Tongue (tissue), 2 donors: ENCODE data around the gene METTL17. TPM values are rescaled to one million over a fixed set of nuclear protein-coding genes. Genes with fewer than 3 reads are reported as not detected.
"Not testable (repeated sequence)": the region's sequence is repeated elsewhere in the genome, so short reads cannot be mapped to it uniquely, and the experiment has no call there.

Experiments used
- DNase-seq: peaks from one replicate; pipeline ENCODE4 v3.0.0-alpha.2; 2015
- total RNA-seq: library from RNA; depleted of rRNA; stranded (reverse); fragments of >200 nt; gene quantifications from one replicate; pipeline ENCODE4 v1.2.3, GENCODE V29; 2014

The METTL17 gene, protein sequence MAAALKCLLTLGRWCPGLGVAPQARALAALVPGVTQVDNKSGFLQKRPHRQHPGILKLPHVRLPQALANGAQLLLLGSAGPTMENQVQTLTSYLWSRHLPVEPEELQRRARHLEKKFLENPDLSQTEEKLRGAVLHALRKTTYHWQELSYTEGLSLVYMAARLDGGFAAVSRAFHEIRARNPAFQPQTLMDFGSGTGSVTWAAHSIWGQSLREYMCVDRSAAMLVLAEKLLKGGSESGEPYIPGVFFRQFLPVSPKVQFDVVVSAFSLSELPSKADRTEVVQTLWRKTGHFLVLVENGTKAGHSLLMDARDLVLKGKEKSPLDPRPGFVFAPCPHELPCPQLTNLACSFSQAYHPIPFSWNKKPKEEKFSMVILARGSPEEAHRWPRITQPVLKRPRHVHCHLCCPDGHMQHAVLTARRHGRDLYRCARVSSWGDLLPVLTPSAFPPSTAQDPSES
- total RNA-seq: 57.3 TPM

- DNase-seq: peak; percentile 99
These were observed at the start of gene METTL17 for GRCh38 chr14:20989787-20990600. TSS of gene METTL17 (plus strand) at chr14:20989980. CDS start at chr14:20990003, 23 bp downstream.

DNA sequence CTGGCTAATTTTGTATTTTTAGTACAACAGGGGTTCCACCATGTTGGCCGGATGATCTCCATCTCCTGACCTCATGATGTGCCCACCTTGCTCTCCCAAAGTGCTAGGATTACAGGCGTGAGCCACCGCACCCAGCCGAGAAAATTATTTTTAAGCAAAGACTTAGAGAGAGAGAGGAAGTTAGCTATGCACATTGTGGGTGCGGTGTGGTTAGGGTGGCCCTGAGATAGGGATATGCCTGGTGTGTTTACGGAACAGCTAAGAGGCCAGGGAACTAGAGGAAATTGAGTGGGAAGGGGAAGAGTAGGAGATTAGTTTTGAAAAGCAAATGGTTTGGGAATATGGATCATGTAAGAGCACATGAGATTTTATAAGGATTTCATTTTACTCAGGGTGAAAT is 44.6 kb upstream of the METTL17 start:
- not testable (repeated sequence) for DNase-seq

DNA sequence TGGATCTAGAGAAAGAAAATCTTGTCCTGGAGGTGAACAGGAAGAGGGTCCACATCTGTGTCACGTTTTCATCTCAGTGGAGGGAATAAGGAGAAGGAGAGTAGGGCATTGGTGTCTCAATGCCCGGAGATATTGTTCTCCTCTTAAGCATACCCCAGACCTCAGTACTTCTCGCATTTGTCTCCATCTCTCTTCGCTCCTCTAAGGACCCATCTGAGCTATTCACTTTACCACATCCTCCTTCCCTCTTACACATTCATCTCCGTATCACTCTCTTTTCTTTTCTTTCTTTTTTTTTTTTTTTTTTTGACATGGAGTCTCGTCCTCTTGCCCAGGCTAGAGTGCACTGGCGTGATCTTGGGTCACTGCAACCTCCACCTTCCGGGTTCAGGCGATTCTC is 43.1 kb upstream of the METTL17 start:
- DNase-seq: not testable (repeated sequence)

- not testable (repeated sequence) for DNase-seq
These were observed 34.8 kb upstream of the METTL17 start, which contains the start of gene RNASE2 for GRCh38 chr14:20954736-20955537. TSS of gene RNASE2 (plus strand) at chr14:20955487. CDS start at chr14:20955772, 285 bp downstream.

- not testable (repeated sequence) for DNase-seq
These were observed 34.3 kb upstream of the METTL17 start for GRCh38 chr14:20955538-20955873.

- DNase-seq: no peak
These were observed 33.3 kb upstream of the METTL17 start for GRCh38 chr14:20956376-20956976.

DNA sequence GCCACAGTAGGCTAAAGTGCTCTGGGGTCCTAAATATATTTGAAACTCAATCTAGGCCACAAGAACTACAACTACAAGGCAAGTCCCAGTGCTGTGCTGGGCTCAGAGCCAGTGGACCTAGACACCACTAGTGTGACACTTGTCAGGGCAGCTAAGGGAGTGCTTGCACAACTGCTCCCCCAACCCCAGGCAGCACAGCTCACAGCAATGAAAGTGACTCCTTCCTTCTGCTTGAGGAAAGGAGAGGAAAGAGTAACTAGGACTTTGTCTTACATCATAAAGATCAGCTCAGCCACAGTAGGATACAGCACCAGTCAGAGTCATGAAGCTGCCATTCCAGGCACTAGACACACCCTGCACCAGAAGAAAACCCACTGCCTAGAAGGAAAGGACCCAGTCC is 30.8 kb upstream of the METTL17 start:
- DNase-seq: not testable (repeated sequence)

GRCh38 chr14:20969336-20969735 is 20.4 kb upstream of the METTL17 start:
- DNase-seq: no peak

DNA sequence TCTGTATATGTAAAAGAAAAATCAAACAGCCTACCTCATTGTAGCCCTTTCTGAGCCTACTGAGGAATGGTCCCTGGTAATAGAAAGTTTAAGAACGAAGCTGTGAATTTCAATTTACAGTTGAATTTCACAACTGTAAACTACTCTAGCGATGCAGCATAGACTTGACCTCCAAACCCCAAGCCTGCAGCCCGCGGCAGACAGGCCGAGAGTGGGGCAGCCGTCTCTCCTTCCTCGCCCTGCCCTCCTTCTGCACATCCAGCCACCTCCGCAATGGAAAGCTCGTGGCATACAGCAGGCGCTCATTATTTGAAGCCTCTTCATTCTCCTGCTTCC is 19.2 kb upstream of the METTL17 start:
- no peak for DNase-seq

DNA sequence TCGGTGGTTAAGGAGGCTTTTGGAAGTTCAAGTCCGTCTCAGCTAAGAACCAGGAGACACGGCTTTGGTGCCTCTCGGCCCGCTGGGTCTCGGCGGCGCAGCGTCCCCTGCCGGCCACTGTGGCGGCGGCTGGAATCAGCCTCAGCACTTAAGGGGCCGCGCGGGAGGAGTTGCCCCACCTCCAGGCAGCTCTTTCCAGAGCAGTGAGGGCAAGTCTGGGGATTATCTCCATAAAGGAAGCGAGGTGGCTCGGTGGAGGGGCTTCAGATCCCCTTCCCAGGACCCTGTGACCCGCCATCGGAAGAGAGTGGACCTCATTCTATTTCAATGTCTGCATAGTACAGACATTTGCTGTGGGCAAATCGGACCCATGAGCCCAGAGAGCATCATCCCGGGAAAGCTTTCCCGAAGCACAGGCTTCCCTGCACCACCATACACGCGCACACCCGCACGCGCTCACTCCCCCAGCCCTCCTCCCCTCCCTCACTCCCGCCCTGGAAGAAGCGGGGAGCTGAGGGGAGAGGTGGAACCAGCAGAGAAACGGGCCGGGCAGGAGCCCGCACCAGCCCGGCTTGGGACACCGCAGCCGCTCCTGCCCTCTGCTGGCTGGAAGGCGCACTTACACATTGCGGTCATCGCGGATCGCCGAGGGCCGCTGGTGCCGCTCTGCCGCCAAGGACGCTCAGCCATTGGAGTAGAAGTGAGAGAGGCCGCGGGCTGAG is 18.6 kb upstream of the METTL17 start:
- peak; percentile 91 for DNase-seq

DNA sequence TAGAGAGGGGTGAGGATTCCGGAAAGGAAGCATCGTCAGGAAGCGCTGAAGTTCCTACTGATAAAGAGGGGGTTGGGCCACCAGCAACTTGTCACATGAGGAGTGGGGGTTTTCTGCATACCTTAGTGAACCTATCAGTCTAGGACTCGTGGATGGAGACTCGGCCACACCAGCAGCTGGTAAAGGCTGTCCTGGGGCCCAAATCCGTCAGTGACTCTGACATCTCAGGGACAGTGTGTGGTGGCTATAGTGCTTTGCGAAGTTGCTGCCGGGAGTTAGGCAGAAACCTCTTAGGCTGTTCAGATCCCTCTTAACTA is 18.1 kb upstream of the METTL17 start:
- DNase-seq: no peak

GRCh38 chr14:20973501-20973900 is 16.3 kb upstream of the METTL17 start:
- no peak for DNase-seq

GRCh38 chr14:20976291-20976690 is 13.5 kb upstream of the METTL17 start:
- no peak for DNase-seq

DNA sequence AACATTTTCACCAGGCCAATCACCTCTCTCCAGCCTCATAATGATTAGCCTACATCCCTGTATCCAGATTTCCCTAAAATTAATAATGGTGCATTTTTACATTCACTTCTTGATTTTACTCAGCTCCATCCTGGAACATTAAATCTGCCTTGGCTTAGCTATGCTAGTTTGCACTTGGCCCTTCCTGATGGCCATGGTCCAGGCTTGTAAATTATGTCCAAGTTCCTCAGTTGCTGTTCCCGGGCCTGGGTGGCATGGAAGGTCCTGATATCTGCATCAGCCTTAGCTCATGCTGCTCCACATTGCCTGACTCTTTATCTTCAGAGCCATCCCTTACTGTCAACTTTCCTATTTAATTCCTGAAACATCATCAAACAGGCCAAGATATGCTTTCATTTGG is 11.1 kb upstream of the METTL17 start:
- no peak for DNase-seq

- DNase-seq: no peak
These were observed 8.9 kb upstream of the METTL17 start for GRCh38 chr14:20980906-20981305.

- DNase-seq: peak; percentile 65
These were observed 7.0 kb upstream of the METTL17 start for GRCh38 chr14:20982646-20983369.

DNA sequence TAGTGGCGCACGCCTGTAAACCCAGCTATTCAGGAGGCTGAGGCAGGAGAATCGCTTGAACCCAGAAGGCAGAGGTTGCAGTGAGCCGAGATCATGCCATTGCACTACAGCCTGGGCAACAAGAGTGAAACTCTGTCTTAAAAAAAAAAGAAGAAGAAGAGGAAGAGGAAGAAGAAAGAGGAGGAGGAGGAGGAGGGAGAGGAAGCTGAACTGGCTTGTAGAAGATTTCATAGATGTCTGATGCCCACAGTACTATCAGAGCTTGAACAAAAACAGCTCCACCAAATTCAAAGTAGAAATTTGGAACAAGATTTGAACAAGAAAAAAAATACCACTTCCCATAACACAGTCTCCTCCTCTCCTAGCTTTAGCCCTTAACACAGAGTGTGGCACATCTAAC is 4.1 kb upstream of the METTL17 start:
- not testable (repeated sequence) for DNase-seq

DNA sequence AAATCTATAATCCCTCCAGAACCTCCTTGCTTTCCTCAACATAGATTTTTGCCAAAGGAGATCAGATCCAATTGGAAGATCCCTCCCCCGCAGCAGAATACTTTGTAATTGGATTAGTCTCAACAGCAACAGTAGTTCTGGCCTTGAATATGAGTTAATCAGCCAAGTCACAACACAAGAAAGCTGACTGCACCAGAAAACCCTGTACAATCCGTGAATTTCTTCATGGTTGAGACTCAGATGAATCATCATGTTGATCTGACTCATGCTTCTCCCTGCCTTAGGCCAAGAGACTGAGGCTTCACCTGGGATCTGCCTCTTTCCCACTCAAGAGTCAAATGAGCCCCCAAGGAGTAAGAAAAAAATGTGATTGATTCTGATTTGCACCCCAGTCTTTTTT is 3.0 kb upstream of the METTL17 start:
- no peak for DNase-seq

DNA sequence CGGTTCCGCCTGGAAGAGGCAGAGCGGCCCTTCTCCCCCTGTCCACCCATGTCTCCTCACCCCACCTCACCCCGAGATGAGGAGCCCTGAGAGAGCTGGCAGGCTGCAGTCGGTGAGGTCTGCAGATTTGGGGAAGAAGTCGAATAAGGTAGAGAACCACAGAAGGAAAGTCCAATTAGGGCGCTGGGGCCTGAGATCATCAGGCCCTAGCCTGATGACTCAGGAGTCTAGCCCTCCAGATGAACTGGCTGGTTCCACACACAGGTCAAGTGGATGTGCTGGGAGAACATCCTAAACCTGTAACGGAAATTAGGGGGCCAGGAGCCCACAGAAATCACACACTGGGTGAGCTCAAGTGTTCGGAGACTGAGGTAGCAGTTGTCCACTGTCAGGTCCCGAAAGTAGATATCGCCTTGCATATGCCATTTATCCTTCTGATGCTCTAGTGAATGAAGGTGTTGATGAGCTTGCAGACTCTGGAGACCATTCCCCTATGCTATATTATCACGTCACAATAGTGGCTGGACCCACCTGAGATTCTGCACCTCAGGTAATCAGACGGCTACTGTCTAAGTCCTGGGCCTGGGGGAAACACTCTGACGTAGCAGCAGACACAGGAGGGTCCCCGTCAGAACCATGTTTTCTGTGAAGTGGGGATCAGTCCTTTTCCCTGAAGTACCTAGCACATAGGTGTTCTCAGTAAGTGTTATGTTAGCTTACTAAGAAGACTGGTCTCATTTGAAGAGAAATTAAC is 886 bp upstream of the METTL17 start:
- no peak for DNase-seq

DNA sequence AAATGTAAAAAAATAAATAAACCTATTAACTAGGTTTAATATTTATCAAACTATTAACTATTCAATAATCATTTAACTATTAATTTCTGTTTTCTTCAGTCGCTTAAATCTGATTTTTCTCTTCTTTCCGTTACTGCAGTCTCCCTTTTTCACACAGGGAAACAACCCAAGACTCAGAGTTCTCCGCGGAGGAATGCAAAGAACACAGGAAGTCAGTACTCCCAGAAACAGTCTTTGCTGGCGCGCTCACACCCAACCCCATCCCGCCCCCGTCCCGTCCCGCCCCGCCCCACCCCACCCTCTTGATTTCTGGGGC is 351 bp upstream of the METTL17 start:
- DNase-seq: no peak
